ENCODE measurements around the gene PRDX2.

- TF ChIP-seq EZH2 (IDR thresholded peaks at IDR 0.05; ENCODE audit: low read depth) (no peak), CTCF (conservative IDR thresholded peaks at IDR 0.05) (no peak)
Observed at GRCh38 chr19:12815088-12815487, 13.5 kb upstream of the PRDX2 start.
